ENCODE measurements around the gene DDX24. TPM values are rescaled to one million over a fixed set of nuclear protein-coding genes. Genes with fewer than 3 reads are reported as not detected.

DDX24 gene, protein sequence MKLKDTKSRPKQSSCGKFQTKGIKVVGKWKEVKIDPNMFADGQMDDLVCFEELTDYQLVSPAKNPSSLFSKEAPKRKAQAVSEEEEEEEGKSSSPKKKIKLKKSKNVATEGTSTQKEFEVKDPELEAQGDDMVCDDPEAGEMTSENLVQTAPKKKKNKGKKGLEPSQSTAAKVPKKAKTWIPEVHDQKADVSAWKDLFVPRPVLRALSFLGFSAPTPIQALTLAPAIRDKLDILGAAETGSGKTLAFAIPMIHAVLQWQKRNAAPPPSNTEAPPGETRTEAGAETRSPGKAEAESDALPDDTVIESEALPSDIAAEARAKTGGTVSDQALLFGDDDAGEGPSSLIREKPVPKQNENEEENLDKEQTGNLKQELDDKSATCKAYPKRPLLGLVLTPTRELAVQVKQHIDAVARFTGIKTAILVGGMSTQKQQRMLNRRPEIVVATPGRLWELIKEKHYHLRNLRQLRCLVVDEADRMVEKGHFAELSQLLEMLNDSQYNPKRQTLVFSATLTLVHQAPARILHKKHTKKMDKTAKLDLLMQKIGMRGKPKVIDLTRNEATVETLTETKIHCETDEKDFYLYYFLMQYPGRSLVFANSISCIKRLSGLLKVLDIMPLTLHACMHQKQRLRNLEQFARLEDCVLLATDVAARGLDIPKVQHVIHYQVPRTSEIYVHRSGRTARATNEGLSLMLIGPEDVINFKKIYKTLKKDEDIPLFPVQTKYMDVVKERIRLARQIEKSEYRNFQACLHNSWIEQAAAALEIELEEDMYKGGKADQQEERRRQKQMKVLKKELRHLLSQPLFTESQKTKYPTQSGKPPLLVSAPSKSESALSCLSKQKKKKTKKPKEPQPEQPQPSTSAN
- 100 to 1,000 TPM; 116 to 170 (median 151) TPM for total RNA-seq

DNA sequence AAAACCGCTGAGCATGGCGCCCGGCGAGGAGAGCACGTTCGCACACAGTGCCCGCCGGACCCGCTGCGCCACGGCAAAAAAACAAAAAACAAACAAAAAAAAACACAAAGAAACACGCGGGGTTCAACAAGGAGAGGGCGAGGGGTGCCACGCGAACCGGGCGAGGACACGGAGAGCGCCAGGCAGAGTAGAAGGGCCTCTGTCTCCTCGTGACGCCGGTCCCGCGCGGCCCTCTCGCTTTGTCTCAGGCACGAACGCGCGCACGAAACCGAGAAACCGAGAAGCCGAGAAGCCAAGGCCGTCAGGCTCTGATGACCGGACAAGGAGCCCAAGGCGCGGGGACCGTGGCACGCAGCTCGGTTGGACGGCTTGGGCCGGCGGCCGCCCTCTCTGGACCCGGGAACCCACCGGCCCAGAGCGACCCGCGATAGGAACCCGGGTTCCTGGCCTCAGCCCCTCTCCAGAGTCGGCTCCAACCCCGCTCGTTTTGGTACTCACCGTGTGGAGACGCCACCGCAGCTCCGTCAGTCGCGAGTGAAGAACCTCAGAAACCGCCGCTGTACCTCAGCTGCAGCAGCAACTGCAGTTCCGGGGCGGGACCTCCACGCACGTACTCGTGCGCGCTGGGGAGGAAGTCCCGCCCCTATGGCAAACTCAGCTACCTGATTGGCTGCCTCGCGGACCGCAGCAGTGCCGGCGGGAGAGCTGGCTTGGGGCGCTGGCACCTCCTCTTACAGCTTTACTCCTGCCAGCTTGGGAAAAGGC lies at the start of gene DDX24, which contains the start of gene IFI27L1:
TSS of gene DDX24 (minus strand) at position 582 of the 765 bp plus-strand sequence. CDS start 1,460 bp downstream, outside the sequence.
TSS of gene IFI27L1 (plus strand) at position 690 of the 765 bp plus-strand sequence. CDS start 15,628 bp downstream, outside the sequence.
- TF ChIP-seq POLR2A (IDR thresholded peaks at IDR 0.05): peak; percentile 84 to 97
- peak in 2 of 5 experiments; percentile 27 to 40 for TF ChIP-seq CTCF (IDR thresholded peaks at IDR 0.05)
- peak; percentile 43 to 98 for TF ChIP-seq EP300 (IDR thresholded peaks at IDR 0.05)
- Histone ChIP-seq H3K4me1 (peaks cover 0 to 53% (median 36%) of the 10 kb centered on the region in 4 donors), H3K4me3 (peak within 1 kb of the TSS; percentile 76 to 98 (median 86)), H3K9me3 (peaks cover 0 to 4% (median 0%) of the 10 kb centered on the region in 4 donors), H3K27ac (peak within 1 kb of the TSS; percentile 76 to 98 (median 93)), H3K27me3 (no peaks in the 10 kb centered on the region), H3K36me3 (peaks cover 0 to 26% (median 0%) of the 10 kb centered on the region in 3 donors)
- WGBS, 2 donors: 1% methylated on average over 41 to 55 of the region's 77 CpGs
- peak; percentile 92 to 94 for DNase-seq (ENCODE audit: low spot score in 2 of 2)

DNA sequence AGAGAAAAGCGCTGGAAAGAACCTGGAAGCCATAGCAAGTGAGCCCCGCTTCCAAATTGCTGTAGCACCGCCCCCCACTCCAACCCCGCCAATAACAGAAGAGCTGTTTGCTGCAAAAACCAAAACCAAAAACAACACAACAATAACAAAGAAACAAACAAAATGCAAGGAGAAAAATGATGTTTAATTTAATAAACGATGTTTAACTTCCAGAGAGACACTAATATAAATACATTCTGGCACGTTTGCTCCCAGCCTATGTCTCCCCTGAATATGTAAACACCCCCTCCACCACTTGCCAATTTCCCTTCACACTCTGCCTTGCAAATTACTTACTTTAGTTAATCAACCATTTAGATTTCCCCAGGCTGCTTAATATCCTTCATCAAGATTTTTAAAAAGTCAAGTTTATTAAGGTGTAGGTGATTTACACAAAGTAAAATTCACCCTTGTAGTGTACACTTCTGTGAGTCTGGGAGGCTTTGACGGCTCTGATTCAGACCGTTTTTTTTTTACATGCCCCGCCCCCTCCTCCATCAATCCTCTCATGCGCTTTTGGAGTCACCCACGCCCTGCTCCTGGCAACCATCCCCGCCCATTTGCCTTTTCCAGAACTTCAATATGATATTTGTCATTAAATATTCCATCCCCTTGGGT lies 48.9 kb upstream of the DDX24 start:
- Histone ChIP-seq H3K27ac (peak overlapping the region; percentile 86 to 95 (median 88)), H3K36me3 (peaks cover 0 to 29% (median 0%) of the 10 kb centered on the region in 3 donors), H3K4me3 (peak overlapping the region; percentile 34 to 61 (median 55)), H3K4me1 (peaks cover 0 to 17% (median 7%) of the 10 kb centered on the region in 4 donors), H3K9me3 (no peaks in the 10 kb centered on the region), H3K27me3 (no peaks in the 10 kb centered on the region)
- TF ChIP-seq CTCF (IDR thresholded peaks at IDR 0.05): peak in 1 of 5 experiments; percentile 4
- TF ChIP-seq EP300 (IDR thresholded peaks at IDR 0.05): no peak
- 0 to 1% methylated on average over 12 of the region's 12 CpGs for WGBS, 2 donors
- peak; percentile 48 to 63 for DNase-seq (ENCODE audit: low spot score in 2 of 2)

GRCh38 chr14:94129111-94129757 lies 48.2 kb upstream of the DDX24 start, which contains the start of gene IFI27L2:
Gene IFI27L2, minus strand, starts transcription at chr14:94129604. Its CDS starts 40 bp downstream, at chr14:94129564.
- no peaks in the 10 kb centered on the region for H3K27me3 ChIP-seq
- H3K9me3 ChIP-seq: no peaks in the 10 kb centered on the region
- peaks cover 0 to 29% (median 0%) of the 10 kb centered on the region in 3 donors for H3K36me3 ChIP-seq
- peak; percentile 65 to 67 for DNase-seq (ENCODE audit: low spot score in 2 of 2)
- H3K27ac ChIP-seq: peak within 1 kb of the TSS; percentile 86 to 95 (median 88)
- H3K4me3 ChIP-seq: peak within 1 kb of the TSS; percentile 34 to 61 (median 55)
- WGBS, 2 donors: 0 to 2% methylated on average over 21 to 27 of the region's 27 CpGs
- TF ChIP-seq CTCF (IDR thresholded peaks at IDR 0.05): peak; percentile 40 to 72 (median 54)
- TF ChIP-seq POLR2A (IDR thresholded peaks at IDR 0.05): peak; percentile 25 to 57
- peak in 1 of 2 donors; percentile 65 for TF ChIP-seq EP300 (IDR thresholded peaks at IDR 0.05)
- H3K4me1 ChIP-seq: peaks cover 0 to 17% (median 7%) of the 10 kb centered on the region in 4 donors
